ENCODE results near the gene RHBDL3. TPM values are rescaled to one million over a fixed set of nuclear protein-coding genes. Genes with fewer than 3 reads are reported as not detected.
"Not testable (repeated sequence)": the region's sequence is repeated elsewhere in the genome, so short reads cannot be mapped to it uniquely, and the experiment has no call there.

The RHBDL3 gene
- total RNA-seq, 2 donors from 2014 or later, result 0.63 TPM; not detected in 1

DNA sequence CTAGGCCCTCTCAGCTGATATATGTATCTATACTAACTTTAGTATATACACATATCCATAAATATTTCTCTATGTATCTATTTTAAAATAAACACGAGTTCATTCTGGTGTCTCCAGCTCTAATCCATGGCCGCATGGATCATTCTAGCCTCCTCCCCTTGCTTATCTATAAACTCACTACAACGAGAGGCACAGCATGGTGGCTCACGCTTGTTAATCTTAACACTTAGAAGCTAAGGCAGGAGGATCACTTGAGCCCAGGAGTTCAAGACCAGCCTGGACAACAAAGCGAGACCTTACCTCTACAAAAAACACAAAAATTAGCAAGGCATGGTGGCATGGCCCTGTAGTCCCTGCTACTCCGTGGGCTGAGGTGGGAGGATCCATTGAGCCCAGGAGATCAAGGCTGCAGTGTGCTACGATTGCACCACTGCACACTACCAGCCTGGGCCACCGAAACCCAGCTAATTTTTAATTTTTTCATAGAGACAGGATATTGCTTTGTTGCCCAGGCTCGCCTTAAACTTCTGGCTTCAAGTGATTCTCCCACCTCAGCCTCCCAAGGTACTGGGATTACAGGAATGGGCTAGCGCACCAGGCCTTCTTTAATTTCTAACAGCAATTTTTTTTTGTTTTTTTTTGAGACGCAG is 80.4 kb downstream of the RHBDL3 start:
- ATAC-seq (ENCODE audit: insufficient number of reproducible peaks, low FRiP score, low read depth), result no peak
- Histone ChIP-seq H3K27ac (no peak overlapping the region), H3K36me3 (no peaks in the 10 kb centered on the region), H3K9me3 (no peaks in the 10 kb centered on the region), H3K4me3 (no peak overlapping the region), H3K27me3 (replicated peaks; ENCODE audit: insufficient read depth) (no peaks in the 10 kb centered on the region), H3K4me1 (ENCODE audit: control insufficient read depth in 1 of 2, low read depth in 2 of 2) (peaks cover 15 to 20% of the 10 kb centered on the region in 2 donors)
- TF ChIP-seq, protein P1, sequence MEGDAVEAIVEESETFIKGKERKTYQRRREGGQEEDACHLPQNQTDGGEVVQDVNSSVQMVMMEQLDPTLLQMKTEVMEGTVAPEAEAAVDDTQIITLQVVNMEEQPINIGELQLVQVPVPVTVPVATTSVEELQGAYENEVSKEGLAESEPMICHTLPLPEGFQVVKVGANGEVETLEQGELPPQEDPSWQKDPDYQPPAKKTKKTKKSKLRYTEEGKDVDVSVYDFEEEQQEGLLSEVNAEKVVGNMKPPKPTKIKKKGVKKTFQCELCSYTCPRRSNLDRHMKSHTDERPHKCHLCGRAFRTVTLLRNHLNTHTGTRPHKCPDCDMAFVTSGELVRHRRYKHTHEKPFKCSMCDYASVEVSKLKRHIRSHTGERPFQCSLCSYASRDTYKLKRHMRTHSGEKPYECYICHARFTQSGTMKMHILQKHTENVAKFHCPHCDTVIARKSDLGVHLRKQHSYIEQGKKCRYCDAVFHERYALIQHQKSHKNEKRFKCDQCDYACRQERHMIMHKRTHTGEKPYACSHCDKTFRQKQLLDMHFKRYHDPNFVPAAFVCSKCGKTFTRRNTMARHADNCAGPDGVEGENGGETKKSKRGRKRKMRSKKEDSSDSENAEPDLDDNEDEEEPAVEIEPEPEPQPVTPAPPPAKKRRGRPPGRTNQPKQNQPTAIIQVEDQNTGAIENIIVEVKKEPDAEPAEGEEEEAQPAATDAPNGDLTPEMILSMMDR (IDR thresholded peaks at IDR 0.05), result no peak
- no peak for DNase-seq (ENCODE audit: low spot score)

DNA sequence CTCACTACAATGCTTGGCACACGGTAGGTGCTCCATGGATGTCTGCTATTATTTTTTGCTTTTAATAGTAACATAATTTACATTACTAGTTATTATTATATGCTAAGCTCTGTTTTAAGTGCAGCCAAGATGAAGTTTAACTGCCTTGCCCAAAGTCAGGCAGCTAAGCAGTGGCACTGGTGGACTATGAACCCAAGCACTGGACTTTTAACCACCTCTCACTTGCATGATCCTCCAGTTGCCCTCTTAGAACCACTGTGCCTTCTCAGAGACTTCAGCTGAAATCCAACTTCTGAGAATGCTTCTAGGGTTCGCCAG is 82.8 kb downstream of the RHBDL3 start:
- Histone ChIP-seq H3K27me3 (replicated peaks; ENCODE audit: insufficient read depth) (no peaks in the 10 kb centered on the region), H3K4me3 (no peak overlapping the region), H3K9me3 (no peaks in the 10 kb centered on the region), H3K4me1 (ENCODE audit: control insufficient read depth in 1 of 2, low read depth in 2 of 2) (peaks cover 22 to 25% of the 10 kb centered on the region in 2 donors), H3K36me3 (no peaks in the 10 kb centered on the region), H3K27ac (no peak overlapping the region)
- no peak for DNase-seq (ENCODE audit: low spot score)
- no peak for ATAC-seq (ENCODE audit: insufficient number of reproducible peaks, low FRiP score, low read depth)
- TF ChIP-seq, protein P1 (IDR thresholded peaks at IDR 0.05), result no peak

DNA sequence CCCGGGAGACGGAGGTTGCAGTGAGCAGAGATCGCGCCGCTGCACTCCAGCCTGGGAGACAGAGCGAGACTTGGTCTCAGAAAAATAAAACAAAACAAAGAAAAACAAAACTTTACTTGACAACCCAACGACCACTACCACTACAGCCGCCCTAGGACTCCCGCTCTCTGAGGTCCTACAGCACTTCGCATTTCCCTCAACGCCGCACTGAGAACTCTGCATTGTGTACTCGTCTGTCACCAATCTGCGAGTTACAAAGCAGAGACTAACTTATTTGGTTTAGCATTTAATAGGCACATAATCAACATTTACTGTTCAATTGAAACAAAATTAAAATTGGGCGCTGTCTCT is 83.8 kb downstream of the RHBDL3 start:
- peaks cover 7% of the 10 kb centered on the region for H3K36me3 ChIP-seq
- H3K9me3 ChIP-seq, result no peaks in the 10 kb centered on the region
- H3K27me3 ChIP-seq (replicated peaks; ENCODE audit: insufficient read depth), result no peaks in the 10 kb centered on the region
- peak overlapping the region; percentile 82 for H3K4me3 ChIP-seq
- peak overlapping the region; percentile 94 to 97 for H3K27ac ChIP-seq
- TF ChIP-seq, protein P1 (IDR thresholded peaks at IDR 0.05), result no peak
- H3K4me1 ChIP-seq (ENCODE audit: control insufficient read depth in 1 of 2, low read depth in 2 of 2), result peaks cover 28 to 33% of the 10 kb centered on the region in 2 donors
- ATAC-seq (ENCODE audit: insufficient number of reproducible peaks, low FRiP score, low read depth) (peak; percentile 23), DNase-seq (ENCODE audit: low spot score) (no peak)

DNA sequence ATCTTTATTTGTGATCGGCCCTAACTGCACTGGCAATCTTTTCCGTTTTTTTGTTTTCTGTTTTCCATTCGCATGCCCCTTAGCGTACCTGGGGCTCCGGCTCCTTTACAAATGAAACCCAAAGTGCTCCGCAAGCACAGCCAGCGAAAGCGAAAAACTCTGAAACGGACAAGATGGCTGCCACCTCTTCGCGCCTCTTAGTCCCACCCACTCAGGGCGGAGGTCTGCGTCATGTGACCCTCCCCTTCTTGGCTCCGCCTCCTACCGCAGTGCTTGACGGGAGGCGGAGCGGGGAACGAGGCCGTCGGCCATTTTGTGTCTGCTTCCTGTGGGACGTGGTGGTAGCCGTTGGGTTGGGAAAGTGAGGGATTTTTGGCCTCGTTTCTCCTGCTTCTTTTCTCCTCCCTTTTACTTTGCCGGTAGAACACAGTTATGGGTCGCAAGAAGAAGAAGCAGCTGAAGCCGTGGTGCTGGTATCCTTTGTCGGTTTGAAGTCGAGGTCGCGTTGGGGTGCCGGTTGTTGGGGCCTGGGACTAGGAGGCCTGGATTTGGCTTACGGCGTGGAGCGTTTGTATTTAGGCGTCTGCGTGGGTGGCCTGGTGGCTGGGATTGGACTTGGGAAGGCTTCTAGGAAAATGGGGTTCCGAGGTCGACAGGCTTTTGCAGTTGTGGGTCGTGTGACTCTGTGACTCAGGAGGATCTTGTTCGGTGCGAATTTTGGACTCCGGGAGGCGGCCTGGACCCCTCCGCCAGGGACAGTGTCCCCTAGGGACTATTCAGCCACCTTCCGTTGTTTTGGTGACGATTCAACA is 84.4 kb downstream of the RHBDL3 start, which contains the start of gene ZNF207:
ZNF207 (plus strand) TSS at position 304 of the 812 bp plus-strand sequence; CDS start at position 433, 129 bp downstream.
- DNase-seq (ENCODE audit: low spot score), result peak; percentile 85
- Histone ChIP-seq H3K27me3 (replicated peaks; ENCODE audit: insufficient read depth) (no peaks in the 10 kb centered on the region), H3K4me3 (peak within 1 kb of the TSS; percentile 82), H3K36me3 (peaks cover 12% of the 10 kb centered on the region), H3K9me3 (no peaks in the 10 kb centered on the region), H3K27ac (peak within 1 kb of the TSS; percentile 94 to 97), H3K4me1 (ENCODE audit: control insufficient read depth in 1 of 2, low read depth in 2 of 2) (peaks cover 34 to 39% of the 10 kb centered on the region in 2 donors)
- peak; percentile 95 for ATAC-seq (ENCODE audit: insufficient number of reproducible peaks, low FRiP score, low read depth)
- TF ChIP-seq, protein P1 (IDR thresholded peaks at IDR 0.05), result no peak

DNA sequence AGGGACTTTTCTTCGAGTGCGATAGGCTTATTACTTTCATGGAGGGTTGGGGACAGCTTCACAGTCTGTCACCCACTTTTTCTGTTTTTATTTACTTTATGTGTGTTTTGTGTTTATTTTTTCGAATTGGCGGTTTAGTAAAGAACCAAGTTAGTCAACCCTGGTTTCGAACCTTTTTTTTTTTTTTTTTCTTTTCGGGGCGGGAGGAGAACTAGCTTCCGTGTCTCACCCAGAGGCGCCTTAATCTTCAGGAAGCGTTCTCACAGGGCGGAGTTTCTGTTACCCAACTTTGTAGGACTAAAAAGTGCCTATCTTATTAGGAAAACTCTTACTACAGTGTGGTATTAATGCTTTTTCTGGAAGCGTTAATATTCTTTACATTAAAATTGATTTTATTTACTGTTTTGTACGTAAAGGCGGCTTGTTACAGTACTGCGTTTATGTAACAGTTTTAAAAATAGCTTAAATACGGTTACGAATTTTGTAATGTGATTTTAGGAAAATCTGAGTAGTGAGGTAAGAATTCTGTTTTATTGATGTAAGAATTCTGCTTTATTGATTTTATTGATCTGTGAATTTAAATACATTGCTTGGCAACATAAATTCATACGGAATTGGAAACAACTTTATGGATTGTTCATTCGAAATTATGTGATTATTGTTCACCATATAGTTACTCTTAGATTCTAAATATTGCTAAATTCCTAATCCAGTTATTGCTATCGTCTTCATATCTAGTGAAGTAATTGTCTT is 85.2 kb downstream of the RHBDL3 start:
- Histone ChIP-seq H3K36me3 (peaks cover 16% of the 10 kb centered on the region), H3K4me3 (peak overlapping the region; percentile 82), H3K27ac (peak overlapping the region; percentile 94 to 97), H3K4me1 (ENCODE audit: control insufficient read depth in 1 of 2, low read depth in 2 of 2) (peaks cover 40 to 47% of the 10 kb centered on the region in 2 donors), H3K27me3 (replicated peaks; ENCODE audit: insufficient read depth) (no peaks in the 10 kb centered on the region), H3K9me3 (no peaks in the 10 kb centered on the region)
- peak; percentile 42 for ATAC-seq (ENCODE audit: insufficient number of reproducible peaks, low FRiP score, low read depth)
- DNase-seq (ENCODE audit: low spot score), result no peak
- TF ChIP-seq, protein P1 (IDR thresholded peaks at IDR 0.05), result no peak

DNA sequence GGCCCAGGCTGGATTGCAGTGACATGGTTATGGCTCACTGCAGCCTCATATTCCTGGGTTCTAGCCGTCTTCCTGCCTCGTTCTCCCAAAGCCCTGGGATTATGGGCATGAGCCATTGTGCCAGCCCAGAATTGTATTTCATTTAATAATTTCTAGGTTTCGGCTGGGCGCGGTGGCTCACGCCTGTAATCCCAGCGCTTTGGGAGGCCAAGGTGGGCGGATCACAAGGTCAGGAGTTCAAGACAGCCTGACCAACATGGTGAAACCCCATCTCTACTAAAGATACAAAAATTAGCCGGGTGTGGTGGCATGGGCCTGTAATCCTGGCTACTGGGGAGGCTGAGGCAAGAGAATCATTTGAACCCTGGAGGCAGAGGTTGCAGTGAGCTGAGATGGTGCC is 87.1 kb downstream of the RHBDL3 start:
- H3K9me3 ChIP-seq; DNase-seq (ENCODE audit: low spot score); H3K27ac ChIP-seq; ATAC-seq (ENCODE audit: insufficient number of reproducible peaks, low FRiP score, low read depth); H3K27me3 ChIP-seq (replicated peaks; ENCODE audit: insufficient read depth): not testable (repeated sequence)
- H3K4me3 ChIP-seq, result peak overlapping the region; percentile 82
- H3K36me3 ChIP-seq, result peaks cover 16% of the 10 kb centered on the region
- H3K4me1 ChIP-seq (ENCODE audit: control insufficient read depth in 1 of 2, low read depth in 2 of 2), result peaks cover 47 to 58% of the 10 kb centered on the region in 2 donors
